HEK293 (cell line): Measurements from ENCODE around the gene DNMT1.
A peak's percentile ranks its signal among the peaks of the same experiment; 100 is the strongest.

ENCODE experiments used
- REPIN1 ChIP-seq: fragments of 450-650 bp; formaldehyde crosslinking; IDR thresholded peaks from 2 replicates; pipeline ENCODE4 v1.5.1; 2017; ENCODE audit warnings: missing biosample characterization, missing genetic modification characterization, low read depth
- SP2 ChIP-seq: fragments of 450-650 bp; formaldehyde crosslinking; IDR thresholded peaks from 2 replicates; pipeline ENCODE4 v1.5.1; 2016; ENCODE audit warnings: missing biosample characterization, missing genetic modification characterization
- SP7 ChIP-seq: fragments of 450-650 bp; formaldehyde crosslinking; IDR thresholded peaks from 2 replicates; pipeline ENCODE4 v1.5.1; 2016; ENCODE audit warnings: missing biosample characterization, missing genetic modification characterization
- ZBTB20 ChIP-seq: fragments of 450-650 bp; formaldehyde crosslinking; IDR thresholded peaks from 2 replicates; pipeline ENCODE4 v1.5.1; 2016; ENCODE audit warnings: missing biosample characterization, missing genetic modification characterization
- ZBTB8A ChIP-seq: fragments of 450-650 bp; formaldehyde crosslinking; IDR thresholded peaks from 2 replicates; pipeline ENCODE4 v1.5.1; 2016; ENCODE audit warnings: missing biosample characterization, missing genetic modification characterization
- ZFHX2 ChIP-seq: fragments of 450-650 bp; formaldehyde crosslinking; conservative IDR thresholded peaks from 2 replicates; pipeline ENCODE4 v1.5.1; 2016; ENCODE audit warnings: missing biosample characterization, missing genetic modification characterization
- ZIC2 ChIP-seq: fragments of 450-650 bp; formaldehyde crosslinking; IDR thresholded peaks from 2 replicates; pipeline ENCODE4 v1.5.1; 2016; ENCODE audit warnings: missing biosample characterization, missing genetic modification characterization
- ZNF140 ChIP-seq: fragments of 450-650 bp; formaldehyde crosslinking; IDR thresholded peaks from 2 replicates; pipeline ENCODE4 v1.5.1; 2016; ENCODE audit warnings: missing biosample characterization, missing genetic modification characterization
- ZNF2 ChIP-seq: fragments of 450-650 bp; formaldehyde crosslinking; IDR thresholded peaks from 2 replicates; pipeline ENCODE4 v1.5.1; 2016; ENCODE audit warnings: missing biosample characterization, missing genetic modification characterization
- ZNF223 ChIP-seq: fragments of 450-650 bp; formaldehyde crosslinking; IDR thresholded peaks from 2 replicates; pipeline ENCODE4 v1.5.1; 2016; ENCODE audit warnings: missing biosample characterization, missing genetic modification characterization
- ZNF24 ChIP-seq: fragments of 450-650 bp; formaldehyde crosslinking; IDR thresholded peaks from 2 replicates; pipeline ENCODE4 v1.5.1; 2016; ENCODE audit warnings: missing biosample characterization, missing genetic modification characterization
- ZNF302 ChIP-seq: fragments of 450-650 bp; formaldehyde crosslinking; IDR thresholded peaks from 2 replicates; pipeline ENCODE4 v1.5.1; 2016; ENCODE audit warnings: missing biosample characterization, missing genetic modification characterization, low read depth
- ZNF335 ChIP-seq: fragments of 450-650 bp; formaldehyde crosslinking; conservative IDR thresholded peaks from 2 replicates; pipeline ENCODE4 v1.5.1; 2016; ENCODE audit warnings: missing biosample characterization, missing genetic modification characterization
- ZNF341 ChIP-seq: fragments of 450-650 bp; formaldehyde crosslinking; IDR thresholded peaks from 2 replicates; pipeline ENCODE4; 2016; ENCODE audit warnings: low read depth, missing biosample characterization, missing genetic modification characterization
- ZNF561 ChIP-seq: fragments of 450-650 bp; IDR thresholded peaks from 2 replicates; pipeline ENCODE4 v1.5.1; 2018; ENCODE audit warnings: missing biosample characterization, missing genetic modification characterization, borderline replicate concordance
- ZNF600 ChIP-seq: fragments of 450-650 bp; formaldehyde crosslinking; IDR thresholded peaks from 2 replicates; pipeline ENCODE4 v1.5.1; 2016; ENCODE audit warnings: missing biosample characterization, missing genetic modification characterization
- ZNF701 ChIP-seq: fragments of 450-650 bp; formaldehyde crosslinking; IDR thresholded peaks from 2 replicates; pipeline ENCODE4 v1.5.1; 2016; ENCODE audit warnings: missing biosample characterization, missing genetic modification characterization
- TF ChIP-seq, protein P1 (sequence below): fragments of 450-650 bp; formaldehyde crosslinking; optimal IDR thresholded peaks from 2 replicates; pipeline ENCODE3; 2016; ENCODE audit warnings: missing biosample characterization, mild to moderate bottlenecking, missing genetic modification characterization
- TF ChIP-seq, protein P2 (sequence below): sonication (generic); formaldehyde crosslinking; IDR thresholded peaks from 2 replicates; pipeline ENCODE4 v1.8.1; 2022; ENCODE audit warnings: mild to moderate bottlenecking, moderate library complexity, missing genetic modification reagents
- TF ChIP-seq, protein P3 (sequence below): fragments of 450-650 bp; formaldehyde crosslinking; IDR thresholded peaks from 2 replicates; pipeline ENCODE4 v1.5.1; 2016; ENCODE audit warnings: missing biosample characterization, missing genetic modification characterization
- TF ChIP-seq, protein P4 (sequence below): fragments of 450-650 bp; formaldehyde crosslinking; IDR thresholded peaks from 2 replicates; pipeline ENCODE4 v1.5.1; 2016; ENCODE audit warnings: missing biosample characterization, missing genetic modification characterization
- TF ChIP-seq, protein P5 (sequence below): fragments of 450-650 bp; formaldehyde crosslinking; conservative IDR thresholded peaks from 2 replicates; pipeline ENCODE4 v1.5.1; 2016; ENCODE audit warnings: low read depth, missing biosample characterization, missing genetic modification characterization
- TF ChIP-seq, protein P6 (sequence below): fragments of 450-650 bp; formaldehyde crosslinking; IDR thresholded peaks from 2 replicates; pipeline ENCODE4; 2016; ENCODE audit warnings: missing biosample characterization, missing genetic modification characterization
- TF ChIP-seq, protein P7 (sequence below): fragments of 450-650 bp; formaldehyde crosslinking; IDR thresholded peaks from 2 replicates; pipeline ENCODE4 v1.5.1; 2016; ENCODE audit warnings: missing biosample characterization, missing genetic modification characterization

Gene DNMT1

DNA sequence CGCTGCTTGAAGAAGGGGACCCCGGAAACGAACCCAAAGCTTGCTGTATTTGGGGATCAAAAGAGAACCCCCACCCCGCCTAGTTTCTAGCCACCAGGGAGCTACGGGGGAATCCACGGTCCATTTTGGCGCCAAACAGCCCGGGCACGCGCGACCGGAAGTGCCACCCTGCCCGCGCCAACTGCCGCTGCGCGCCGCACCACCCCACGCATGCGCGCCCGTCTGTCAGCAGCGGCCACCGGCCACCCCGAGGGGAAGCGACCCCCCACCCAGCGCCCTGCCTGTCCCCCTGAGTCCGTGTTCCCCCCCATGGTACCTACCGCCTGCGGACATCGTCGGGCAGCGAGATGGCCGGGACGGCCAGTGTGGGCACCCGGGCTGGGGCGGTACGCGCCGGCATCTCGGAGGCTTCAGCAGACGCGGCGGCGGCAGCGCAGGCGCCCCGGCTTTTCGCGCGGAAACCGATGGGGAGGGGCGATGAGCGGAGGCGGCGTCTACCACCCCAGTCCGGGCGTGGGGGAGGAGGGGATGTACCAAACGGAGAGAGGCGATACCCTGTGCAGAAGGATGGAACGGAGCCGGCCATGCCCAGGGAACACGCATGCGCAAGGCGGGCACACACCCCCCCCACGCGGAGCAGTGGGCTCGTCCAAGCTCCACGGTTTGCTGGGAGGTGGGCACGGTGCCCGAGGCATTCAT, at the start of gene DNMT1 (continued):
- TF ChIP-seq SP2 (tag by site-specific recombination) (peak; percentile 70), ZIC2 (tag by site-specific recombination) (peak; percentile 74), ZFHX2 (tag by site-specific recombination) (peak; percentile 81; the same call in 1 of the 2 replicates), ZNF2 (peak; percentile 86), REPIN1 (tag by site-specific recombination) (peak; percentile 83), ZBTB20 (tag by site-specific recombination) (peak; percentile 37; the same call in 1 of the 2 replicates), ZNF140 (tag by site-specific recombination) (no peak), ZNF302 (no peak), ZNF701 (tag by site-specific recombination) (no peak), ZNF335 (tag by site-specific recombination) (peak; percentile 94), ZNF600 (tag by site-specific recombination) (peak; percentile 96), SP7 (tag by site-specific recombination) (peak; percentile 87), ZBTB8A (tag by site-specific recombination) (peak; percentile 28; the same call in 1 of the 2 replicates), ZNF24 (peak; percentile 100; the same call in 1 of the 2 replicates), ZNF561 (peak; percentile 88), ZNF341 (tag by site-specific recombination) (peak; percentile 6), ZNF223 (tag by site-specific recombination) (0 out of 2 replicates have a peak, but pooled peaks have one; percentile 48)
- TF ChIP-seq, protein P1, sequence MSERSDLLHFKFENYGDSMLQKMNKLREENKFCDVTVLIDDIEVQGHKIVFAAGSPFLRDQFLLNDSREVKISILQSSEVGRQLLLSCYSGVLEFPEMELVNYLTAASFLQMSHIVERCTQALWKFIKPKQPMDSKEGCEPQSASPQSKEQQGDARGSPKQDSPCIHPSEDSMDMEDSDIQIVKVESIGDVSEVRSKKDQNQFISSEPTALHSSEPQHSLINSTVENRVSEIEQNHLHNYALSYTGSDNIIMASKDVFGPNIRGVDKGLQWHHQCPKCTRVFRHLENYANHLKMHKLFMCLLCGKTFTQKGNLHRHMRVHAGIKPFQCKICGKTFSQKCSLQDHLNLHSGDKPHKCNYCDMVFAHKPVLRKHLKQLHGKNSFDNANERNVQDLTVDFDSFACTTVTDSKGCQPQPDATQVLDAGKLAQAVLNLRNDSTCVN (tag by site-specific recombination) = peak; percentile 99
- TF ChIP-seq, protein P2, sequence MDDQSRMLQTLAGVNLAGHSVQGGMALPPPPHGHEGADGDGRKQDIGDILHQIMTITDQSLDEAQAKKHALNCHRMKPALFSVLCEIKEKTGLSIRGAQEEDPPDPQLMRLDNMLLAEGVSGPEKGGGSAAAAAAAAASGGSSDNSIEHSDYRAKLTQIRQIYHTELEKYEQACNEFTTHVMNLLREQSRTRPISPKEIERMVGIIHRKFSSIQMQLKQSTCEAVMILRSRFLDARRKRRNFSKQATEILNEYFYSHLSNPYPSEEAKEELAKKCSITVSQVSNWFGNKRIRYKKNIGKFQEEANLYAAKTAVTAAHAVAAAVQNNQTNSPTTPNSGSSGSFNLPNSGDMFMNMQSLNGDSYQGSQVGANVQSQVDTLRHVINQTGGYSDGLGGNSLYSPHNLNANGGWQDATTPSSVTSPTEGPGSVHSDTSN (CRISPR knock-in tag) = peak; percentile 79; the same call in 1 of the 2 replicates
- TF ChIP-seq, protein P3, sequence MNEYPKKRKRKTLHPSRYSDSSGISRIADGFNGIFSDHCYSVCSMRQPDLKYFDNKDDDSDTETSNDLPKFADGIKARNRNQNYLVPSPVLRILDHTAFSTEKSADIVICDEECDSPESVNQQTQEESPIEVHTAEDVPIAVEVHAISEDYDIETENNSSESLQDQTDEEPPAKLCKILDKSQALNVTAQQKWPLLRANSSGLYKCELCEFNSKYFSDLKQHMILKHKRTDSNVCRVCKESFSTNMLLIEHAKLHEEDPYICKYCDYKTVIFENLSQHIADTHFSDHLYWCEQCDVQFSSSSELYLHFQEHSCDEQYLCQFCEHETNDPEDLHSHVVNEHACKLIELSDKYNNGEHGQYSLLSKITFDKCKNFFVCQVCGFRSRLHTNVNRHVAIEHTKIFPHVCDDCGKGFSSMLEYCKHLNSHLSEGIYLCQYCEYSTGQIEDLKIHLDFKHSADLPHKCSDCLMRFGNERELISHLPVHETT (tag by site-specific recombination) = peak; percentile 22; the same call in 1 of the 2 replicates
- TF ChIP-seq, protein P4, sequence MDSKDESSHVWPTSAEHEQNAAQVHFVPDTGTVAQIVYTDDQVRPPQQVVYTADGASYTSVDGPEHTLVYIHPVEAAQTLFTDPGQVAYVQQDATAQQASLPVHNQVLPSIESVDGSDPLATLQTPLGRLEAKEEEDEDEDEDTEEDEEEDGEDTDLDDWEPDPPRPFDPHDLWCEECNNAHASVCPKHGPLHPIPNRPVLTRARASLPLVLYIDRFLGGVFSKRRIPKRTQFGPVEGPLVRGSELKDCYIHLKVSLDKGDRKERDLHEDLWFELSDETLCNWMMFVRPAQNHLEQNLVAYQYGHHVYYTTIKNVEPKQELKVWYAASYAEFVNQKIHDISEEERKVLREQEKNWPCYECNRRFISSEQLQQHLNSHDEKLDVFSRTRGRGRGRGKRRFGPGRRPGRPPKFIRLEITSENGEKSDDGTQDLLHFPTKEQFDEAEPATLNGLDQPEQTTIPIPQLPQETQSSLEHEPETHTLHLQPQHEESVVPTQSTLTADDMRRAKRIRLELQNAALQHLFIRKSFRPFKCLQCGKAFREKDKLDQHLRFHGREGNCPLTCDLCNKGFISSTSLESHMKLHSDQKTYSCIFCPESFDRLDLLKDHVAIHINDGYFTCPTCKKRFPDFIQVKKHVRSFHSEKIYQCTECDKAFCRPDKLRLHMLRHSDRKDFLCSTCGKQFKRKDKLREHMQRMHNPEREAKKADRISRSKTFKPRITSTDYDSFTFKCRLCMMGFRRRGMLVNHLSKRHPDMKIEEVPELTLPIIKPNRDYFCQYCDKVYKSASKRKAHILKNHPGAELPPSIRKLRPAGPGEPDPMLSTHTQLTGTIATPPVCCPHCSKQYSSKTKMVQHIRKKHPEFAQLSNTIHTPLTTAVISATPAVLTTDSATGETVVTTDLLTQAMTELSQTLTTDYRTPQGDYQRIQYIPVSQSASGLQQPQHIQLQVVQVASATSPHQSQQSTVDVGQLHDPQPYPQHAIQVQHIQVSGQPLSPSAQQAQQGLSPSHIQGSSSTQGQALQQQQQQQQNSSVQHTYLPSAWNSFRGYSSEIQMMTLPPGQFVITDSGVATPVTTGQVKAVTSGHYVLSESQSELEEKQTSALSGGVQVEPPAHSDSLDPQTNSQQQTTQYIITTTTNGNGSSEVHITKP (tag by site-specific recombination) = peak; percentile 100
- TF ChIP-seq, protein P5, sequence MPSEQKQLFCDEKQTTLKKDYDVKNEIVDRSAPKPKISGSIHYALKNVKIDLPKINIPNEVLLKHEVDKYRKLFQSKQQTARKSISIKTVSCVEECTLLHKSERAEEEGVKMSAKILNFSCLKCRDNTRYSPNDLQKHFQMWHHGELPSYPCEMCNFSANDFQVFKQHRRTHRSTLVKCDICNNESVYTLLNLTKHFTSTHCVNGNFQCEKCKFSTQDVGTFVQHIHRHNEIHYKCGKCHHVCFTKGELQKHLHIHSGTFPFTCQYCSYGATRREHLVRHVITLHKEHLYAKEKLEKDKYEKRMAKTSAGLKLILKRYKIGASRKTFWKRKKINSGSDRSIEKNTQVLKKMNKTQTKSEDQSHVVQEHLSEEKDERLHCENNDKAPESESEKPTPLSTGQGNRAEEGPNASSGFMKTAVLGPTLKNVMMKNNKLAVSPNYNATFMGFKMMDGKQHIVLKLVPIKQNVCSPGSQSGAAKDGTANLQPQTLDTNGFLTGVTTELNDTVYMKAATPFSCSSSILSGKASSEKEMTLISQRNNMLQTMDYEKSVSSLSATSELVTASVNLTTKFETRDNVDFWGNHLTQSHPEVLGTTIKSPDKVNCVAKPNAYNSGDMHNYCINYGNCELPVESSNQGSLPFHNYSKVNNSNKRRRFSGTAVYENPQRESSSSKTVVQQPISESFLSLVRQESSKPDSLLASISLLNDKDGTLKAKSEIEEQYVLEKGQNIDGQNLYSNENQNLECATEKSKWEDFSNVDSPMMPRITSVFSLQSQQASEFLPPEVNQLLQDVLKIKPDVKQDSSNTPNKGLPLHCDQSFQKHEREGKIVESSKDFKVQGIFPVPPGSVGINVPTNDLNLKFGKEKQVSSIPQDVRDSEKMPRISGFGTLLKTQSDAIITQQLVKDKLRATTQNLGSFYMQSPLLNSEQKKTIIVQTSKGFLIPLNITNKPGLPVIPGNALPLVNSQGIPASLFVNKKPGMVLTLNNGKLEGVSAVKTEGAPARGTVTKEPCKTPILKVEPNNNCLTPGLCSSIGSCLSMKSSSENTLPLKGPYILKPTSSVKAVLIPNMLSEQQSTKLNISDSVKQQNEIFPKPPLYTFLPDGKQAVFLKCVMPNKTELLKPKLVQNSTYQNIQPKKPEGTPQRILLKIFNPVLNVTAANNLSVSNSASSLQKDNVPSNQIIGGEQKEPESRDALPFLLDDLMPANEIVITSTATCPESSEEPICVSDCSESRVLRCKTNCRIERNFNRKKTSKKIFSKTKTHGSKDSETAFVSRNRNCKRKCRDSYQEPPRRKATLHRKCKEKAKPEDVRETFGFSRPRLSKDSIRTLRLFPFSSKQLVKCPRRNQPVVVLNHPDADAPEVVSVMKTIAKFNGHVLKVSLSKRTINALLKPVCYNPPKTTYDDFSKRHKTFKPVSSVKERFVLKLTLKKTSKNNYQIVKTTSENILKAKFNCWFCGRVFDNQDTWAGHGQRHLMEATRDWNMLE (tag by site-specific recombination) = 0 out of 2 replicates have a peak, but pooled peaks have one; percentile 53
- TF ChIP-seq, protein P6, sequence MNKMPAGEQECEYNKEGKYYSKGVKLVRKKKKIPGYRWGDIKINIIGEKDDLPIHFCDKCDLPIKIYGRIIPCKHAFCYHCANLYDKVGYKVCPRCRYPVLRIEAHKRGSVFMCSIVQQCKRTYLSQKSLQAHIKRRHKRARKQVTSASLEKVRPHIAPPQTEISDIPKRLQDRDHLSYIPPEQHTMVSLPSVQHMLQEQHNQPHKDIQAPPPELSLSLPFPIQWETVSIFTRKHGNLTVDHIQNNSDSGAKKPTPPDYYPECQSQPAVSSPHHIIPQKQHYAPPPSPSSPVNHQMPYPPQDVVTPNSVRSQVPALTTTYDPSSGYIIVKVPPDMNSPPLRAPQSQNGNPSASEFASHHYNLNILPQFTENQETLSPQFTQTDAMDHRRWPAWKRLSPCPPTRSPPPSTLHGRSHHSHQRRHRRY (tag by site-specific recombination) = no peak
- TF ChIP-seq, protein P7, sequence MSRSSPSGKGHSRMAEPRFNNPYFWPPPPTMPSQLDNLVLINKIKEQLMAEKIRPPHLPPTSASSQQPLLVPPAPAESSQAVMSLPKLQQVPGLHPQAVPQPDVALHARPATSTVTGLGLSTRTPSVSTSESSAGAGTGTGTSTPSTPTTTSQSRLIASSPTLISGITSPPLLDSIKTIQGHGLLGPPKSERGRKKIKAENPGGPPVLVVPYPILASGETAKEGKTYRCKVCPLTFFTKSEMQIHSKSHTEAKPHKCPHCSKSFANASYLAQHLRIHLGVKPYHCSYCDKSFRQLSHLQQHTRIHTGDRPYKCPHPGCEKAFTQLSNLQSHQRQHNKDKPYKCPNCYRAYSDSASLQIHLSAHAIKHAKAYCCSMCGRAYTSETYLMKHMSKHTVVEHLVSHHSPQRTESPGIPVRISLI (tag by site-specific recombination) = no peak
